ENCODE measurements around the gene ACBD5.

Gene ACBD5

DNA sequence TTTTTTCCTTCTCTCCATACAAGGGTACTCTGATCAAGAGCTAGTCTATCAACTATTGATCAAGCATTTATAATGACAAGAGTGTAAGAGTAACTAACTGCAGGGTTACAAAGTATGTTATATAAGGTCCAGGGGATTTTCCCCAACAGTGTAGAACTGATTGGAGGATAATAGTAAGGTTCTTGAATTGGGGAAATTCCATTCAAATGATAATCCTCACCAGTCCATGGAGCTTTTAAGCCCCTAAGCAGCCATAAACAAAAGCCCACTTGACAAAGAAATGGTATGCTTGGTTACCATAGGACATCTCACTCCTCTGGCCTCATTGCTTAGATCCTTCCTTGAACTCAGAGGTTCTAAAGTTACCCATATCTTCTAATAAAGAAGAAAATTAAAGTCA lies 94.7 kb downstream of the ACBD5 start:
- no peak for FAIRE-seq

Data from endometrium (tissue), 2 donors.